GM18505 (cell line): ENCODE data around the gene CD70.
"Not testable (repeated sequence)": the region's sequence is repeated elsewhere in the genome, so short reads cannot be mapped to it uniquely, and the experiment has no call there.

Source experiments
- ATAC-seq: cut with Tn5 transposase; IDR thresholded peaks from one replicate; pipeline ENCODE4 v1.9.1; 2021; ENCODE audit not compliant: unreplicated experiment
- POLR2A ChIP-seq: IDR thresholded peaks from 4 replicates; pipeline ENCODE4 v1.6.1; 2011; ENCODE audit warnings: borderline replicate concordance; ENCODE audit not compliant: insufficient read depth, insufficient read length; ENCODE audit errors: extremely low read depth

The CD70 gene

GRCh38 chr19:6604906-6605305, 14.0 kb upstream of the CD70 start:
- no peak for TF ChIP-seq POLR2A
- no peak for ATAC-seq

- TF ChIP-seq POLR2A: no peak
- ATAC-seq: no peak
Measured at GRCh38 chr19:6602729-6603114, 11.8 kb upstream of the CD70 start.

GRCh38 chr19:6601537-6602052, 10.6 kb upstream of the CD70 start:
- not testable (repeated sequence) for ATAC-seq

GRCh38 chr19:6600951-6601536, 10.1 kb upstream of the CD70 start:
- not testable (repeated sequence) for ATAC-seq

- no peak for TF ChIP-seq POLR2A
- no peak for ATAC-seq
Measured at GRCh38 chr19:6599866-6600454, 9.0 kb upstream of the CD70 start.

- ATAC-seq: not testable (repeated sequence)
Measured at GRCh38 chr19:6598254-6598892, 7.4 kb upstream of the CD70 start.

GRCh38 chr19:6597471-6598253, 6.7 kb upstream of the CD70 start:
- not testable (repeated sequence) for ATAC-seq

GRCh38 chr19:6596621-6597020, 5.7 kb upstream of the CD70 start:
- no peak for TF ChIP-seq POLR2A
- no peak for ATAC-seq

- no peak for ATAC-seq
- TF ChIP-seq POLR2A: no peak
Measured at GRCh38 chr19:6593651-6594416, 2.9 kb upstream of the CD70 start.

- no peak for TF ChIP-seq POLR2A
- ATAC-seq: peak; percentile 7
Measured at GRCh38 chr19:6590258-6590826, 608 bp downstream of the CD70 start.

GRCh38 chr19:6589711-6590257, 1.2 kb downstream of the CD70 start:
- no peak for ATAC-seq

GRCh38 chr19:6588508-6589345, 2.2 kb downstream of the CD70 start:
- ATAC-seq: no peak
- peak; percentile 59 for TF ChIP-seq POLR2A

More at GRCh38 chr19:6589711-6590257, 1.2 kb downstream of the CD70 start:
- TF ChIP-seq POLR2A: no peak
